WI38 (cell line): ENCODE results near the gene MTPN.

Experiments used
- H3K4me3 ChIP-seq: 2 replicates; pipeline ENCODE4 v1.5.1; 2011; ENCODE audit warnings: low read depth, mild to moderate bottlenecking, control low read depth, low read length
- CTCF ChIP-seq: IDR thresholded peaks from 2 replicates; pipeline ENCODE4 v1.5.1; 2012; ENCODE audit warnings: low read depth, mild to moderate bottlenecking, control low read depth, low read length

MTPN gene

GRCh38 chr7:135990258-135990657, 13.1 kb upstream of the MTPN start:
- no peak for TF ChIP-seq CTCF
- no peak overlapping the region for H3K4me3 ChIP-seq

GRCh38 chr7:135981958-135982646, 4.9 kb upstream of the MTPN start:
- no peak overlapping the region for H3K4me3 ChIP-seq
- no peak for TF ChIP-seq CTCF

- no peak overlapping the region for H3K4me3 ChIP-seq
- TF ChIP-seq CTCF, result no peak
Observed at GRCh38 chr7:135980665-135981180, 3.6 kb upstream of the MTPN start.

GRCh38 chr7:135980012-135980551, 2.9 kb upstream of the MTPN start:
- TF ChIP-seq CTCF, result no peak
- no peak overlapping the region for H3K4me3 ChIP-seq

- no peak overlapping the region for H3K4me3 ChIP-seq
- no peak for TF ChIP-seq CTCF
Observed at GRCh38 chr7:135979471-135980011, 2.4 kb upstream of the MTPN start.

- no peak overlapping the region for H3K4me3 ChIP-seq
- no peak for TF ChIP-seq CTCF
Observed at GRCh38 chr7:135978624-135979023, 1.5 kb upstream of the MTPN start.

- H3K4me3 ChIP-seq, result peak overlapping the region; percentile 91
- no peak for TF ChIP-seq CTCF
Observed at GRCh38 chr7:135977742-135978066, 545 bp upstream of the MTPN start.
